ENCODE measurements around the gene GRIN1.

Gene GRIN1

GRCh38 chr9:137108608-137109249 lies 30.2 kb upstream of the GRIN1 start:
- TF ChIP-seq GATA3 (IDR thresholded peaks at IDR 0.05; ENCODE audit: low read depth, low read length) (no peak), GATA2 (IDR thresholded peaks at IDR 0.05; ENCODE audit: low read depth, low read length) (no peak)

- TF ChIP-seq GATA3 (IDR thresholded peaks at IDR 0.05; ENCODE audit: low read depth, low read length) (no peak), GATA2 (IDR thresholded peaks at IDR 0.05; ENCODE audit: low read depth, low read length) (no peak)
These were observed 29.5 kb upstream of the GRIN1 start for GRCh38 chr9:137109250-137110146.

GRCh38 chr9:137110147-137110910 lies 28.6 kb upstream of the GRIN1 start:
- TF ChIP-seq GATA3 (IDR thresholded peaks at IDR 0.05; ENCODE audit: low read depth, low read length) = no peak
- TF ChIP-seq GATA2 (IDR thresholded peaks at IDR 0.05; ENCODE audit: low read depth, low read length) = no peak

- TF ChIP-seq GATA3 (IDR thresholded peaks at IDR 0.05; ENCODE audit: low read depth, low read length) (no peak), GATA2 (IDR thresholded peaks at IDR 0.05; ENCODE audit: low read depth, low read length) (no peak)
These were observed 27.8 kb upstream of the GRIN1 start for GRCh38 chr9:137110911-137111787.

- no peak for TF ChIP-seq GATA3 (IDR thresholded peaks at IDR 0.05; ENCODE audit: low read depth, low read length)
- TF ChIP-seq GATA2 (IDR thresholded peaks at IDR 0.05; ENCODE audit: low read depth, low read length) = no peak
These were observed 27.0 kb upstream of the GRIN1 start for GRCh38 chr9:137111788-137112563.

GRCh38 chr9:137112564-137113384 lies 26.2 kb upstream of the GRIN1 start:
- TF ChIP-seq GATA3 (IDR thresholded peaks at IDR 0.05; ENCODE audit: low read depth, low read length) (no peak), GATA2 (IDR thresholded peaks at IDR 0.05; ENCODE audit: low read depth, low read length) (no peak)

GRCh38 chr9:137113385-137114159 lies 25.4 kb upstream of the GRIN1 start:
- TF ChIP-seq GATA3 (IDR thresholded peaks at IDR 0.05; ENCODE audit: low read depth, low read length) = no peak
- TF ChIP-seq GATA2 (IDR thresholded peaks at IDR 0.05; ENCODE audit: low read depth, low read length) = no peak

GRCh38 chr9:137114220-137114612 lies 24.7 kb upstream of the GRIN1 start:
- TF ChIP-seq GATA3 (IDR thresholded peaks at IDR 0.05; ENCODE audit: low read depth, low read length) (no peak), GATA2 (IDR thresholded peaks at IDR 0.05; ENCODE audit: low read depth, low read length) (no peak)

GRCh38 chr9:137114613-137115393 lies 24.2 kb upstream of the GRIN1 start, which contains the start of gene DPP7:
Gene DPP7, minus strand, starts transcription at chr9:137114733. Its CDS starts 20 bp downstream, at chr9:137114713.
- no peak for TF ChIP-seq GATA3 (IDR thresholded peaks at IDR 0.05; ENCODE audit: low read depth, low read length)
- no peak for TF ChIP-seq GATA2 (IDR thresholded peaks at IDR 0.05; ENCODE audit: low read depth, low read length)

GRCh38 chr9:137115394-137116026 lies 23.4 kb upstream of the GRIN1 start:
- TF ChIP-seq GATA2 (IDR thresholded peaks at IDR 0.05; ENCODE audit: low read depth, low read length) (no peak), GATA3 (IDR thresholded peaks at IDR 0.05; ENCODE audit: low read depth, low read length) (no peak)

Measured in SH-SY5Y (cell line).